Testis (tissue), 2 donors: ENCODE data around the gene ZFPM1.

ENCODE experiments used
- POLR2A ChIP-seq: fragments of 450-650 bp; IDR thresholded peaks from one replicate; pipeline ENCODE4 v1.6.1; 2017; ENCODE audit warnings: antibody characterized with exemption, mild to moderate bottlenecking, moderate library complexity
- TF ChIP-seq, protein P1 (sequence below), 3 experiments: fragments of 450-650 bp in 2 of 3; fragments of 200-600 bp in 1 of 3; sonication (generic) in 1 of 3; IDR thresholded peaks; one replicate each; pipeline ENCODE4 v1.5.1; 2016 to 2019; ENCODE audit warnings: antibody characterized with exemption in 3 of 3, mild to moderate bottlenecking in 2 of 3, moderate library complexity in 1 of 3

DNA sequence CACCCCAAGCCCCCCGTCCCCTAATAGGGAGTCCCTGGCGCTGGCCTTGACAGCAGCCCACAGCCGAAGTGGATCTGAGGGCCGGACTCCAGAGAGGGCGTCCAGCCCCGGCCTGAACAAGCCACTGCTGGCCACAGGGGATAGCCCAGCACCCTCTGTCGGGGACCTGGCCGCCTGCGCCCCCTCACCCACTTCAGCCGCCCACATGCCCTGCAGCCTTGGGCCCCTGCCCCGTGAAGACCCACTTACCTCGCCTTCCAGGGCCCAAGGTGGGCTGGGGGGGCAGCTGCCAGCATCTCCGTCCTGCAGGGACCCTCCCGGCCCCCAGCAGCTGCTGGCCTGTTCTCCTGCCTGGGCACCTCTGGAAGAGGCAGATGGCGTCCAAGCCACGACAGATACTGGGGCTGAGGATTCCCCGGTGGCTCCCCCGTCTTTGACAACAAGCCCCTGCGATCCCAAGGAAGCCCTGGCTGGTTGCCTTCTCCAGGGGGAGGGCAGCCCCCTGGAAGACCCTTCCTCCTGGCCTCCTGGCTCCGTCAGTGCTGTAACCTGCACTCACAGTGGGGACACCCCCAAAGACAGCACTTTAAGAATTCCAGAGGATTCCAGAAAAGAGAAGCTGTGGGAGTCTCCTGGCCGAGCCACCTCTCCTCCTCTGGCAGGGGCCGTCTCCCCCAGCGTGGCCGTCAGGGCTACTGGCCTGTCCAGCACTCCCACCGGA, 19.3 kb upstream of the ZFPM1 start:
- TF ChIP-seq, protein P1, sequence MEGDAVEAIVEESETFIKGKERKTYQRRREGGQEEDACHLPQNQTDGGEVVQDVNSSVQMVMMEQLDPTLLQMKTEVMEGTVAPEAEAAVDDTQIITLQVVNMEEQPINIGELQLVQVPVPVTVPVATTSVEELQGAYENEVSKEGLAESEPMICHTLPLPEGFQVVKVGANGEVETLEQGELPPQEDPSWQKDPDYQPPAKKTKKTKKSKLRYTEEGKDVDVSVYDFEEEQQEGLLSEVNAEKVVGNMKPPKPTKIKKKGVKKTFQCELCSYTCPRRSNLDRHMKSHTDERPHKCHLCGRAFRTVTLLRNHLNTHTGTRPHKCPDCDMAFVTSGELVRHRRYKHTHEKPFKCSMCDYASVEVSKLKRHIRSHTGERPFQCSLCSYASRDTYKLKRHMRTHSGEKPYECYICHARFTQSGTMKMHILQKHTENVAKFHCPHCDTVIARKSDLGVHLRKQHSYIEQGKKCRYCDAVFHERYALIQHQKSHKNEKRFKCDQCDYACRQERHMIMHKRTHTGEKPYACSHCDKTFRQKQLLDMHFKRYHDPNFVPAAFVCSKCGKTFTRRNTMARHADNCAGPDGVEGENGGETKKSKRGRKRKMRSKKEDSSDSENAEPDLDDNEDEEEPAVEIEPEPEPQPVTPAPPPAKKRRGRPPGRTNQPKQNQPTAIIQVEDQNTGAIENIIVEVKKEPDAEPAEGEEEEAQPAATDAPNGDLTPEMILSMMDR (IDR thresholded peaks at IDR 0.05): no peak
- TF ChIP-seq POLR2A: no peak
